ENCODE data around the gene CEP76.

DNA sequence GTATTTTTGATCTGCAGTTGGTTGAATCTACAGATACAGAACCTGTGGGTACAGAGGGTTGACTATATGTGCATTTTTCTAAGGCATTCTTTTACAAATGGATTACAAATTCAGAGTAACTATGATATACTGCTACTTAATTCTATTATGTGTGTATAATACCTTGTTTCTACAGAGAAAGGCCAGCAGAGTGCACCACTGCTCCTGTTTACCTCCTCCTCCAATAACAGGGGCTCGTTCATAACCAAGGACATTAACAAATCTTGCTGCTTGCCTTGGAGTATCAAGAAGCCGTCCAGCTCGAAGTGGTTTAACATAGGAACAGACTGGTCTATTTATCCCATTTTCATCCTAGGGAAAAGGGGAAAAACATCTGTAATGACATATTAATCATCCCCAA lies 16.4 kb downstream of the CEP76 start:
- TF ChIP-seq, protein P1, sequence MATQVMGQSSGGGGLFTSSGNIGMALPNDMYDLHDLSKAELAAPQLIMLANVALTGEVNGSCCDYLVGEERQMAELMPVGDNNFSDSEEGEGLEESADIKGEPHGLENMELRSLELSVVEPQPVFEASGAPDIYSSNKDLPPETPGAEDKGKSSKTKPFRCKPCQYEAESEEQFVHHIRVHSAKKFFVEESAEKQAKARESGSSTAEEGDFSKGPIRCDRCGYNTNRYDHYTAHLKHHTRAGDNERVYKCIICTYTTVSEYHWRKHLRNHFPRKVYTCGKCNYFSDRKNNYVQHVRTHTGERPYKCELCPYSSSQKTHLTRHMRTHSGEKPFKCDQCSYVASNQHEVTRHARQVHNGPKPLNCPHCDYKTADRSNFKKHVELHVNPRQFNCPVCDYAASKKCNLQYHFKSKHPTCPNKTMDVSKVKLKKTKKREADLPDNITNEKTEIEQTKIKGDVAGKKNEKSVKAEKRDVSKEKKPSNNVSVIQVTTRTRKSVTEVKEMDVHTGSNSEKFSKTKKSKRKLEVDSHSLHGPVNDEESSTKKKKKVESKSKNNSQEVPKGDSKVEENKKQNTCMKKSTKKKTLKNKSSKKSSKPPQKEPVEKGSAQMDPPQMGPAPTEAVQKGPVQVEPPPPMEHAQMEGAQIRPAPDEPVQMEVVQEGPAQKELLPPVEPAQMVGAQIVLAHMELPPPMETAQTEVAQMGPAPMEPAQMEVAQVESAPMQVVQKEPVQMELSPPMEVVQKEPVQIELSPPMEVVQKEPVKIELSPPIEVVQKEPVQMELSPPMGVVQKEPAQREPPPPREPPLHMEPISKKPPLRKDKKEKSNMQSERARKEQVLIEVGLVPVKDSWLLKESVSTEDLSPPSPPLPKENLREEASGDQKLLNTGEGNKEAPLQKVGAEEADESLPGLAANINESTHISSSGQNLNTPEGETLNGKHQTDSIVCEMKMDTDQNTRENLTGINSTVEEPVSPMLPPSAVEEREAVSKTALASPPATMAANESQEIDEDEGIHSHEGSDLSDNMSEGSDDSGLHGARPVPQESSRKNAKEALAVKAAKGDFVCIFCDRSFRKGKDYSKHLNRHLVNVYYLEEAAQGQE (IDR thresholded peaks at IDR 0.05; ENCODE audit: unreplicated experiment): no peak
- TF ChIP-seq, protein P2, sequence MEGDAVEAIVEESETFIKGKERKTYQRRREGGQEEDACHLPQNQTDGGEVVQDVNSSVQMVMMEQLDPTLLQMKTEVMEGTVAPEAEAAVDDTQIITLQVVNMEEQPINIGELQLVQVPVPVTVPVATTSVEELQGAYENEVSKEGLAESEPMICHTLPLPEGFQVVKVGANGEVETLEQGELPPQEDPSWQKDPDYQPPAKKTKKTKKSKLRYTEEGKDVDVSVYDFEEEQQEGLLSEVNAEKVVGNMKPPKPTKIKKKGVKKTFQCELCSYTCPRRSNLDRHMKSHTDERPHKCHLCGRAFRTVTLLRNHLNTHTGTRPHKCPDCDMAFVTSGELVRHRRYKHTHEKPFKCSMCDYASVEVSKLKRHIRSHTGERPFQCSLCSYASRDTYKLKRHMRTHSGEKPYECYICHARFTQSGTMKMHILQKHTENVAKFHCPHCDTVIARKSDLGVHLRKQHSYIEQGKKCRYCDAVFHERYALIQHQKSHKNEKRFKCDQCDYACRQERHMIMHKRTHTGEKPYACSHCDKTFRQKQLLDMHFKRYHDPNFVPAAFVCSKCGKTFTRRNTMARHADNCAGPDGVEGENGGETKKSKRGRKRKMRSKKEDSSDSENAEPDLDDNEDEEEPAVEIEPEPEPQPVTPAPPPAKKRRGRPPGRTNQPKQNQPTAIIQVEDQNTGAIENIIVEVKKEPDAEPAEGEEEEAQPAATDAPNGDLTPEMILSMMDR (conservative IDR thresholded peaks at IDR 0.05; ENCODE audit: low read depth in 2 of 2): peak in 1 of 2 experiments; percentile 29; a peak in 2 of 4 replicates
- TF ChIP-seq JUNB (IDR thresholded peaks at IDR 0.05; ENCODE audit: unreplicated experiment) (no peak), EZH2phosphoT487 (IDR thresholded peaks at IDR 0.05; ENCODE audit: unreplicated experiment) (no peak), CREB1 (CRISPR knock-in tag; IDR thresholded peaks at IDR 0.05; ENCODE audit: low read depth) (no peak), POLR2AphosphoS5 (IDR thresholded peaks at IDR 0.05; ENCODE audit: low read depth) (no peak), EZH2 (IDR thresholded peaks at IDR 0.05; ENCODE audit: low read depth, unreplicated experiment) (no peak), STAT1 (IDR thresholded peaks at IDR 0.05; ENCODE audit: unreplicated experiment) (no peak), ZNF114 (CRISPR knock-in tag; IDR thresholded peaks at IDR 0.05) (no peak), ZNF331 (CRISPR knock-in tag; IDR thresholded peaks at IDR 0.05; ENCODE audit: low read depth) (no peak), NANOG (IDR thresholded peaks at IDR 0.05; ENCODE audit: borderline replicate concordance) (no peak)
- TF ChIP-seq, protein P3, sequence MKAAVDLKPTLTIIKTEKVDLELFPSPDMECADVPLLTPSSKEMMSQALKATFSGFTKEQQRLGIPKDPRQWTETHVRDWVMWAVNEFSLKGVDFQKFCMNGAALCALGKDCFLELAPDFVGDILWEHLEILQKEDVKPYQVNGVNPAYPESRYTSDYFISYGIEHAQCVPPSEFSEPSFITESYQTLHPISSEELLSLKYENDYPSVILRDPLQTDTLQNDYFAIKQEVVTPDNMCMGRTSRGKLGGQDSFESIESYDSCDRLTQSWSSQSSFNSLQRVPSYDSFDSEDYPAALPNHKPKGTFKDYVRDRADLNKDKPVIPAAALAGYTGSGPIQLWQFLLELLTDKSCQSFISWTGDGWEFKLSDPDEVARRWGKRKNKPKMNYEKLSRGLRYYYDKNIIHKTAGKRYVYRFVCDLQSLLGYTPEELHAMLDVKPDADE (IDR thresholded peaks at IDR 0.05): no peak
- TF ChIP-seq, protein P4, sequence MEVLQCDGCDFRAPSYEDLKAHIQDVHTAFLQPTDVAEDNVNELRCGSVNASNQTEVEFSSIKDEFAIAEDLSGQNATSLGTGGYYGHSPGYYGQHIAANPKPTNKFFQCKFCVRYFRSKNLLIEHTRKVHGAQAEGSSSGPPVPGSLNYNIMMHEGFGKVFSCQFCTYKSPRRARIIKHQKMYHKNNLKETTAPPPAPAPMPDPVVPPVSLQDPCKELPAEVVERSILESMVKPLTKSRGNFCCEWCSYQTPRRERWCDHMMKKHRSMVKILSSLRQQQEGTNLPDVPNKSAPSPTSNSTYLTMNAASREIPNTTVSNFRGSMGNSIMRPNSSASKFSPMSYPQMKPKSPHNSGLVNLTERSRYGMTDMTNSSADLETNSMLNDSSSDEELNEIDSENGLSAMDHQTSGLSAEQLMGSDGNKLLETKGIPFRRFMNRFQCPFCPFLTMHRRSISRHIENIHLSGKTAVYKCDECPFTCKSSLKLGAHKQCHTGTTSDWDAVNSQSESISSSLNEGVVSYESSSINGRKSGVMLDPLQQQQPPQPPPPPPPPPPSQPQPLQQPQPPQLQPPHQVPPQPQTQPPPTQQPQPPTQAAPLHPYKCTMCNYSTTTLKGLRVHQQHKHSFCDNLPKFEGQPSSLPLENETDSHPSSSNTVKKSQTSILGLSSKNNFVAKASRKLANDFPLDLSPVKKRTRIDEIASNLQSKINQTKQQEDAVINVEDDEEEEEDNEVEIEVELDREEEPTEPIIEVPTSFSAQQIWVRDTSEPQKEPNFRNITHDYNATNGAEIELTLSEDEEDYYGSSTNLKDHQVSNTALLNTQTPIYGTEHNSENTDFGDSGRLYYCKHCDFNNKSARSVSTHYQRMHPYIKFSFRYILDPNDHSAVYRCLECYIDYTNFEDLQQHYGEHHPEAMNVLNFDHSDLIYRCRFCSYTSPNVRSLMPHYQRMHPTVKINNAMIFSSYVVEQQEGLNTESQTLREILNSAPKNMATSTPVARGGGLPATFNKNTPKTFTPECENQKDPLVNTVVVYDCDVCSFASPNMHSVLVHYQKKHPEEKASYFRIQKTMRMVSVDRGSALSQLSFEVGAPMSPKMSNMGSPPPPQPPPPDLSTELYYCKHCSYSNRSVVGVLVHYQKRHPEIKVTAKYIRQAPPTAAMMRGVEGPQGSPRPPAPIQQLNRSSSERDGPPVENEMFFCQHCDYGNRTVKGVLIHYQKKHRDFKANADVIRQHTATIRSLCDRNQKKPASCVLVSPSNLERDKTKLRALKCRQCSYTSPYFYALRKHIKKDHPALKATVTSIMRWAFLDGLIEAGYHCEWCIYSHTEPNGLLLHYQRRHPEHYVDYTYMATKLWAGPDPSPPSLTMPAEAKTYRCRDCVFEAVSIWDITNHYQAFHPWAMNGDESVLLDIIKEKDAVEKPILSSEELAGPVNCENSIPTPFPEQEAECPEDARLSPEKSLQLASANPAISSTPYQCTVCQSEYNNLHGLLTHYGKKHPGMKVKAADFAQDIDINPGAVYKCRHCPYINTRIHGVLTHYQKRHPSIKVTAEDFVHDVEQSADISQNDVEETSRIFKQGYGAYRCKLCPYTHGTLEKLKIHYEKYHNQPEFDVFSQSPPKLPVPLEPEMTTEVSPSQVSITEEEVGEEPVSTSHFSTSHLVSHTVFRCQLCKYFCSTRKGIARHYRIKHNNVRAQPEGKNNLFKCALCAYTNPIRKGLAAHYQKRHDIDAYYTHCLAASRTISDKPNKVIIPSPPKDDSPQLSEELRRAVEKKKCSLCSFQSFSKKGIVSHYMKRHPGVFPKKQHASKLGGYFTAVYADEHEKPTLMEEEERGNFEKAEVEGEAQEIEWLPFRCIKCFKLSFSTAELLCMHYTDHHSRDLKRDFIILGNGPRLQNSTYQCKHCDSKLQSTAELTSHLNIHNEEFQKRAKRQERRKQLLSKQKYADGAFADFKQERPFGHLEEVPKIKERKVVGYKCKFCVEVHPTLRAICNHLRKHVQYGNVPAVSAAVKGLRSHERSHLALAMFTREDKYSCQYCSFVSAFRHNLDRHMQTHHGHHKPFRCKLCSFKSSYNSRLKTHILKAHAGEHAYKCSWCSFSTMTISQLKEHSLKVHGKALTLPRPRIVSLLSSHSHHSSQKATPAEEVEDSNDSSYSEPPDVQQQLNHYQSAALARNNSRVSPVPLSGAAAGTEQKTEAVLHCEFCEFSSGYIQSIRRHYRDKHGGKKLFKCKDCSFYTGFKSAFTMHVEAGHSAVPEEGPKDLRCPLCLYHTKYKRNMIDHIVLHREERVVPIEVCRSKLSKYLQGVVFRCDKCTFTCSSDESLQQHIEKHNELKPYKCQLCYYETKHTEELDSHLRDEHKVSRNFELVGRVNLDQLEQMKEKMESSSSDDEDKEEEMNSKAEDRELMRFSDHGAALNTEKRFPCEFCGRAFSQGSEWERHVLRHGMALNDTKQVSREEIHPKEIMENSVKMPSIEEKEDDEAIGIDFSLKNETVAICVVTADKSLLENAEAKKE (CRISPR knock-in tag; IDR thresholded peaks at IDR 0.05): no peak
